Smooth muscle cell of the coronary artery (primary cell): ENCODE measurements around the gene PDYN. TPM values are rescaled to one million over a fixed set of nuclear protein-coding genes. Genes with fewer than 3 reads are reported as not detected.

Source experiments
- total RNA-seq: library from RNA; depleted of rRNA; stranded (reverse); fragments of >200 nt; gene quantifications from 2 replicates; pipeline ENCODE4 v1.2.3, GENCODE V29; 2014; ENCODE audit warnings: low replicate concordance

The PDYN gene
- total RNA-seq, result not detected in 2 replicates

DNA sequence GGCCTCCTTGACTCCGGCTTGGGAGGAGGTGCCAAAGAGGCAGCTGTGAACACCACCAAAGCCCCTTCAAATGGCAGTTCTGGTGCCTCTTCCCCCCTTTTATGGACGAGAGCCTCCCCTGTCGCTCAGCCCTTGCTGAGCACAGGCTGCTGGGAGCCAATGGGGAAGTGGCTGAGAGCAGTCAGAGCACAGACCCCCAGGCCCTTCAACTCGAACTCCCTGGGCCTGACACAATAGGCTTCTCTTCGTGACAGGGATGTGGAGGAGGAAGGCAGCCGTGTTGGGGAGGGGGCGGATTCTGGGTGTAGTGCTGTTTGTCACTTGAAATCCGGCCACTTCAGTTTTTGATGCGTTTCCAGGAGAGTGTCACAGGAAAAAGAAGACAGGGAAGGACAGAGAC is at the start of gene PDYN:
PDYN (minus strand) TSS at position 73 of the 400 bp plus-strand sequence. CDS start 10,974 bp downstream, outside the sequence.

Other genes starting within 250 kb of the PDYN start
- 6.0 and 8.2 TPM in 2 replicates for gene SIRPA, start 98.7 kb downstream of the PDYN start, total RNA-seq
- 9.9 and 11.0 TPM in 2 replicates for gene STK35, start 107.8 kb upstream of the PDYN start, total RNA-seq